Duodenal mucosa (tissue), 2 donors: ENCODE results near the gene RASA4B.

ENCODE experiments used
- H3K27ac ChIP-seq: one replicate; pipeline ENCODE4 v1.7.0; 2013; ENCODE audit warnings: low read depth, low read length
- H3K27me3 ChIP-seq, 2 donors: one replicate each; pipeline ENCODE4 v1.7.0; 2013; ENCODE audit warnings: low read length in 2 of 2, control low read depth in 1 of 2; ENCODE audit not compliant: insufficient read depth in 2 of 2, control insufficient read depth in 1 of 2
- H3K36me3 ChIP-seq, 2 donors: one replicate each; pipeline ENCODE4 v1.7.0; 2013; ENCODE audit warnings: low read length in 2 of 2, control low read depth in 1 of 2; ENCODE audit not compliant: insufficient read depth in 2 of 2, control insufficient read depth in 1 of 2
- H3K4me1 ChIP-seq, 2 donors: one replicate each; pipeline ENCODE4 v1.7.0; 2013; ENCODE audit warnings: low read length in 2 of 2, control low read depth in 1 of 2; ENCODE audit not compliant: insufficient read depth in 2 of 2, control insufficient read depth in 1 of 2
- H3K4me3 ChIP-seq, 2 donors: one replicate each; pipeline ENCODE4 v1.7.0; 2013; ENCODE audit warnings: low read length in 2 of 2, low read depth in 1 of 2
- H3K9ac ChIP-seq, 2 donors: one replicate each; pipeline ENCODE4 v1.7.0; 2013; ENCODE audit warnings: low read length in 2 of 2, low read depth in 1 of 2
- H3K9me3 ChIP-seq, 2 donors: one replicate each; pipeline ENCODE4 v1.7.0; 2013; ENCODE audit warnings: low read length in 2 of 2, control low read depth in 1 of 2; ENCODE audit not compliant: control insufficient read depth in 1 of 2

The RASA4B gene

GRCh38 chr7:102453319-102453718 lies 64.3 kb downstream of the RASA4B start:
- Histone ChIP-seq H3K4me3 (no peak overlapping the region), H3K27ac (no peak overlapping the region), H3K4me1 (no peaks in the 10 kb centered on the region), H3K9ac (no peak overlapping the region), H3K27me3 (no peaks in the 10 kb centered on the region), H3K9me3 (no peaks in the 10 kb centered on the region), H3K36me3 (peaks cover 4 to 21% of the 10 kb centered on the region in 2 donors)

- Histone ChIP-seq H3K9ac (no peak overlapping the region), H3K4me1 (no peaks in the 10 kb centered on the region), H3K27ac (no peak overlapping the region), H3K36me3 (peaks cover 4 to 12% of the 10 kb centered on the region in 2 donors), H3K4me3 (no peak overlapping the region), H3K27me3 (no peaks in the 10 kb centered on the region), H3K9me3 (no peaks in the 10 kb centered on the region)
Measured at GRCh38 chr7:102452451-102452850, 65.1 kb downstream of the RASA4B start.

GRCh38 chr7:102451371-102452054 lies 66.1 kb downstream of the RASA4B start:
- Histone ChIP-seq H3K36me3 (peaks cover 0 to 10% of the 10 kb centered on the region in 2 donors), H3K4me3 (no peak overlapping the region), H3K4me1 (no peaks in the 10 kb centered on the region), H3K27ac (no peak overlapping the region), H3K9ac (no peak overlapping the region), H3K27me3 (no peaks in the 10 kb centered on the region), H3K9me3 (no peaks in the 10 kb centered on the region)

GRCh38 chr7:102450242-102450641 lies 67.3 kb downstream of the RASA4B start:
- Histone ChIP-seq H3K27ac (no peak overlapping the region), H3K9me3 (no peaks in the 10 kb centered on the region), H3K9ac (no peak overlapping the region), H3K27me3 (no peaks in the 10 kb centered on the region), H3K4me1 (no peaks in the 10 kb centered on the region), H3K36me3 (peaks cover 0 to 7% of the 10 kb centered on the region in 2 donors), H3K4me3 (no peak overlapping the region)

GRCh38 chr7:102449136-102449535 lies 68.4 kb downstream of the RASA4B start:
- Histone ChIP-seq H3K4me3 (no peak overlapping the region), H3K9ac (no peak overlapping the region), H3K4me1 (no peaks in the 10 kb centered on the region), H3K27ac (no peak overlapping the region), H3K36me3 (peaks cover 0 to 7% of the 10 kb centered on the region in 2 donors), H3K27me3 (no peaks in the 10 kb centered on the region), H3K9me3 (no peaks in the 10 kb centered on the region)

GRCh38 chr7:102447311-102447710 lies 70.3 kb downstream of the RASA4B start:
- Histone ChIP-seq H3K4me3 (no peak overlapping the region), H3K4me1 (no peaks in the 10 kb centered on the region), H3K9me3 (no peaks in the 10 kb centered on the region), H3K9ac (no peak overlapping the region), H3K27me3 (no peaks in the 10 kb centered on the region), H3K36me3 (peaks cover 0 to 7% of the 10 kb centered on the region in 2 donors), H3K27ac (no peak overlapping the region)

- Histone ChIP-seq H3K9me3 (no peaks in the 10 kb centered on the region), H3K36me3 (peaks cover 0 to 7% of the 10 kb centered on the region in 2 donors), H3K27ac (no peak overlapping the region), H3K27me3 (no peaks in the 10 kb centered on the region), H3K4me1 (peaks cover 0 to 5% of the 10 kb centered on the region in 2 donors), H3K4me3 (no peak overlapping the region), H3K9ac (no peak overlapping the region)
Measured at GRCh38 chr7:102446387-102447156, 71.0 kb downstream of the RASA4B start.

GRCh38 chr7:102445674-102446071 lies 71.9 kb downstream of the RASA4B start:
- Histone ChIP-seq H3K27me3 (no peaks in the 10 kb centered on the region), H3K4me1 (peaks cover 0 to 6% of the 10 kb centered on the region in 2 donors), H3K27ac (no peak overlapping the region), H3K36me3 (peaks cover 0 to 7% of the 10 kb centered on the region in 2 donors), H3K4me3 (no peak overlapping the region), H3K9ac (no peak overlapping the region), H3K9me3 (no peaks in the 10 kb centered on the region)

- no peak overlapping the region for H3K27ac ChIP-seq
- H3K27me3 ChIP-seq: no peaks in the 10 kb centered on the region
- H3K4me1 ChIP-seq: peaks cover 0 to 11% of the 10 kb centered on the region in 2 donors
- no peak overlapping the region for H3K9ac ChIP-seq
- no peak overlapping the region for H3K4me3 ChIP-seq
- H3K36me3 ChIP-seq: peaks cover 0 to 7% of the 10 kb centered on the region in 2 donors
- H3K9me3 ChIP-seq: no peaks in the 10 kb centered on the region
Measured at GRCh38 chr7:102444961-102445673, 72.5 kb downstream of the RASA4B start.
